ENCODE data around the gene EPHB2.

DNA sequence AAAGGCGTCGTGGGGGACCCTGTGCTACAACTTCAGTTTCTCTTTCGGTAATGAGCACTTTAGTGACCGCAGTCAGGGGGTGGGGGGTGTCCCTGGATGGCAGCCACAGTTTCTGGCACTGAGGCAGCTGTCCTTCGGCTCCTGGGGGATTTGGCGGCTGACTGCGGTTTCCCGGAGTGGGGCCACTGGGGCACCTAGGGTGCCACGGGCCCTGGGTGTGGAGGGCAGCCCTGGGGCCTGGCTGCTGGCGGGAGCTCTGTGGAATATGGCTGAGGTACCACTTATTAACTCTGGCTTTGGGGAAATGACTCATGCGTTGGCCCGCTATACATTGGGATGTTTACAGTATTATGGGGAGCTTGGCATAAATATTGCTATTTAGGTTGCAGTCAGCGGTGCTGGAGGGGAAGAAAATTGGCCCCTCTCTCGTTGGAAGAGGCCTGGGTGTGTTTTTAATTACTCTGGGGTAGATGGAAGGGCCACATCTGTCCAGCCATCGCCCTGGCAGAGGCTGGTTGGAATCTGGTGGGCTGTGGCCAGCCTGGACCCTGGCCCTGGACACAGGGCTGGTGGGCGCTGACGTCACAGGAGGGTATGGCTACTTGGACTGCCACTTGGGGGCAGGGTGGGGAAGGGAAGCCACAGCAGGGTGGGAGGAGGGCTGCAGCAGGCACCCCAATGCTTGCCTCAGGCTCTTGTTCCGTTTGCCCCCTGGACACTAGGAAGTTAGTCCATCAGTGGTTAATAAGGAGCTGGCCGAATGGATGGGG lies 2.0 kb downstream of the EPHB2 start:
- TF ChIP-seq HOXA7 (CRISPR knock-in tag; IDR thresholded peaks at IDR 0.05) (no peak), POLR2A (IDR thresholded peaks at IDR 0.05; ENCODE audit: low read length) (no peak), TP53 (CRISPR knock-in tag; IDR thresholded peaks at IDR 0.05) (no peak), PHF8 (IDR thresholded peaks at IDR 0.05; ENCODE audit: borderline replicate concordance, low read depth) (no peak), EHMT2 (IDR thresholded peaks at IDR 0.05; ENCODE audit: low read depth) (no peak), EP300 (IDR thresholded peaks at IDR 0.05) (no peak), CBX2 (IDR thresholded peaks at IDR 0.05; ENCODE audit: borderline replicate concordance, low read depth) (no peak)
- TF ChIP-seq, protein P1, sequence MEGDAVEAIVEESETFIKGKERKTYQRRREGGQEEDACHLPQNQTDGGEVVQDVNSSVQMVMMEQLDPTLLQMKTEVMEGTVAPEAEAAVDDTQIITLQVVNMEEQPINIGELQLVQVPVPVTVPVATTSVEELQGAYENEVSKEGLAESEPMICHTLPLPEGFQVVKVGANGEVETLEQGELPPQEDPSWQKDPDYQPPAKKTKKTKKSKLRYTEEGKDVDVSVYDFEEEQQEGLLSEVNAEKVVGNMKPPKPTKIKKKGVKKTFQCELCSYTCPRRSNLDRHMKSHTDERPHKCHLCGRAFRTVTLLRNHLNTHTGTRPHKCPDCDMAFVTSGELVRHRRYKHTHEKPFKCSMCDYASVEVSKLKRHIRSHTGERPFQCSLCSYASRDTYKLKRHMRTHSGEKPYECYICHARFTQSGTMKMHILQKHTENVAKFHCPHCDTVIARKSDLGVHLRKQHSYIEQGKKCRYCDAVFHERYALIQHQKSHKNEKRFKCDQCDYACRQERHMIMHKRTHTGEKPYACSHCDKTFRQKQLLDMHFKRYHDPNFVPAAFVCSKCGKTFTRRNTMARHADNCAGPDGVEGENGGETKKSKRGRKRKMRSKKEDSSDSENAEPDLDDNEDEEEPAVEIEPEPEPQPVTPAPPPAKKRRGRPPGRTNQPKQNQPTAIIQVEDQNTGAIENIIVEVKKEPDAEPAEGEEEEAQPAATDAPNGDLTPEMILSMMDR (IDR thresholded peaks at IDR 0.05) = no peak
- TF ChIP-seq, protein P2, sequence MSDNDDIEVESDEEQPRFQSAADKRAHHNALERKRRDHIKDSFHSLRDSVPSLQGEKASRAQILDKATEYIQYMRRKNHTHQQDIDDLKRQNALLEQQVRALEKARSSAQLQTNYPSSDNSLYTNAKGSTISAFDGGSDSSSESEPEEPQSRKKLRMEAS (IDR thresholded peaks at IDR 0.05) = no peak
- TF ChIP-seq, protein P3, sequence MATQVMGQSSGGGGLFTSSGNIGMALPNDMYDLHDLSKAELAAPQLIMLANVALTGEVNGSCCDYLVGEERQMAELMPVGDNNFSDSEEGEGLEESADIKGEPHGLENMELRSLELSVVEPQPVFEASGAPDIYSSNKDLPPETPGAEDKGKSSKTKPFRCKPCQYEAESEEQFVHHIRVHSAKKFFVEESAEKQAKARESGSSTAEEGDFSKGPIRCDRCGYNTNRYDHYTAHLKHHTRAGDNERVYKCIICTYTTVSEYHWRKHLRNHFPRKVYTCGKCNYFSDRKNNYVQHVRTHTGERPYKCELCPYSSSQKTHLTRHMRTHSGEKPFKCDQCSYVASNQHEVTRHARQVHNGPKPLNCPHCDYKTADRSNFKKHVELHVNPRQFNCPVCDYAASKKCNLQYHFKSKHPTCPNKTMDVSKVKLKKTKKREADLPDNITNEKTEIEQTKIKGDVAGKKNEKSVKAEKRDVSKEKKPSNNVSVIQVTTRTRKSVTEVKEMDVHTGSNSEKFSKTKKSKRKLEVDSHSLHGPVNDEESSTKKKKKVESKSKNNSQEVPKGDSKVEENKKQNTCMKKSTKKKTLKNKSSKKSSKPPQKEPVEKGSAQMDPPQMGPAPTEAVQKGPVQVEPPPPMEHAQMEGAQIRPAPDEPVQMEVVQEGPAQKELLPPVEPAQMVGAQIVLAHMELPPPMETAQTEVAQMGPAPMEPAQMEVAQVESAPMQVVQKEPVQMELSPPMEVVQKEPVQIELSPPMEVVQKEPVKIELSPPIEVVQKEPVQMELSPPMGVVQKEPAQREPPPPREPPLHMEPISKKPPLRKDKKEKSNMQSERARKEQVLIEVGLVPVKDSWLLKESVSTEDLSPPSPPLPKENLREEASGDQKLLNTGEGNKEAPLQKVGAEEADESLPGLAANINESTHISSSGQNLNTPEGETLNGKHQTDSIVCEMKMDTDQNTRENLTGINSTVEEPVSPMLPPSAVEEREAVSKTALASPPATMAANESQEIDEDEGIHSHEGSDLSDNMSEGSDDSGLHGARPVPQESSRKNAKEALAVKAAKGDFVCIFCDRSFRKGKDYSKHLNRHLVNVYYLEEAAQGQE (IDR thresholded peaks at IDR 0.05) = no peak
